Endometrium (tissue), 2 donors: ENCODE results near the gene COL27A1.
"Not testable (repeated sequence)": the region's sequence is repeated elsewhere in the genome, so short reads cannot be mapped to it uniquely, and the experiment has no call there.

Experiments
- FAIRE-seq: peaks from 2 replicates; lab custom pipeline; 2012; peaks lifted over from hg19 to GRCh38; lab: Jason Lieb, UNC
- donor health status: control.
- donor health status: control.

Gene COL27A1

GRCh38 chr9:114309096-114309495 lies 153.8 kb downstream of the COL27A1 start:
- no peak for FAIRE-seq

- FAIRE-seq = no peak
These were observed 155.4 kb downstream of the COL27A1 start for GRCh38 chr9:114310471-114311450.

- no peak for FAIRE-seq
These were observed 156.5 kb downstream of the COL27A1 start for GRCh38 chr9:114311571-114312512.

- no peak for FAIRE-seq
These were observed 157.2 kb downstream of the COL27A1 start for GRCh38 chr9:114312513-114312875.

- FAIRE-seq = no peak
These were observed 157.8 kb downstream of the COL27A1 start for GRCh38 chr9:114313186-114313585.

- FAIRE-seq = no peak
These were observed 159.0 kb downstream of the COL27A1 start for GRCh38 chr9:114314256-114314867.

- no peak for FAIRE-seq
These were observed 159.8 kb downstream of the COL27A1 start for GRCh38 chr9:114314881-114315722.

GRCh38 chr9:114315723-114316363 lies 160.5 kb downstream of the COL27A1 start:
- FAIRE-seq = no peak

GRCh38 chr9:114316605-114317230 lies 161.4 kb downstream of the COL27A1 start:
- FAIRE-seq = no peak

GRCh38 chr9:114317665-114318357 lies 162.5 kb downstream of the COL27A1 start:
- no peak for FAIRE-seq

GRCh38 chr9:114318416-114318815 lies 163.1 kb downstream of the COL27A1 start:
- FAIRE-seq = no peak

- FAIRE-seq = no peak
These were observed 163.8 kb downstream of the COL27A1 start for GRCh38 chr9:114319147-114319546.

- FAIRE-seq = not testable (repeated sequence)
These were observed 165.4 kb downstream of the COL27A1 start for GRCh38 chr9:114320710-114321109.

- FAIRE-seq = no peak
These were observed 166.4 kb downstream of the COL27A1 start for GRCh38 chr9:114321759-114322158.

GRCh38 chr9:114322160-114322818 lies 167.0 kb downstream of the COL27A1 start:
- FAIRE-seq = not testable (repeated sequence)

GRCh38 chr9:114322831-114323531 lies 167.6 kb downstream of the COL27A1 start, which contains the start of gene ORM1:
Gene ORM1 (plus strand): TSS chr9:114323098. CDS start chr9:114323134, 36 bp downstream.
- FAIRE-seq = not testable (repeated sequence)

GRCh38 chr9:114323849-114324248 lies 168.5 kb downstream of the COL27A1 start:
- FAIRE-seq = not testable (repeated sequence)

GRCh38 chr9:114324492-114324891 lies 169.2 kb downstream of the COL27A1 start:
- no peak for FAIRE-seq
